ELR (cell line): Measurements from ENCODE around the gene ASRGL1.
"Not testable (repeated sequence)": the region's sequence is repeated elsewhere in the genome, so short reads cannot be mapped to it uniquely, and the experiment has no call there.

Source experiments
- DNase-seq: peaks from one replicate; pipeline ENCODE4 v3.0.0-alpha.2; 2015; ENCODE audit warnings: low read depth

ASRGL1 gene

DNA sequence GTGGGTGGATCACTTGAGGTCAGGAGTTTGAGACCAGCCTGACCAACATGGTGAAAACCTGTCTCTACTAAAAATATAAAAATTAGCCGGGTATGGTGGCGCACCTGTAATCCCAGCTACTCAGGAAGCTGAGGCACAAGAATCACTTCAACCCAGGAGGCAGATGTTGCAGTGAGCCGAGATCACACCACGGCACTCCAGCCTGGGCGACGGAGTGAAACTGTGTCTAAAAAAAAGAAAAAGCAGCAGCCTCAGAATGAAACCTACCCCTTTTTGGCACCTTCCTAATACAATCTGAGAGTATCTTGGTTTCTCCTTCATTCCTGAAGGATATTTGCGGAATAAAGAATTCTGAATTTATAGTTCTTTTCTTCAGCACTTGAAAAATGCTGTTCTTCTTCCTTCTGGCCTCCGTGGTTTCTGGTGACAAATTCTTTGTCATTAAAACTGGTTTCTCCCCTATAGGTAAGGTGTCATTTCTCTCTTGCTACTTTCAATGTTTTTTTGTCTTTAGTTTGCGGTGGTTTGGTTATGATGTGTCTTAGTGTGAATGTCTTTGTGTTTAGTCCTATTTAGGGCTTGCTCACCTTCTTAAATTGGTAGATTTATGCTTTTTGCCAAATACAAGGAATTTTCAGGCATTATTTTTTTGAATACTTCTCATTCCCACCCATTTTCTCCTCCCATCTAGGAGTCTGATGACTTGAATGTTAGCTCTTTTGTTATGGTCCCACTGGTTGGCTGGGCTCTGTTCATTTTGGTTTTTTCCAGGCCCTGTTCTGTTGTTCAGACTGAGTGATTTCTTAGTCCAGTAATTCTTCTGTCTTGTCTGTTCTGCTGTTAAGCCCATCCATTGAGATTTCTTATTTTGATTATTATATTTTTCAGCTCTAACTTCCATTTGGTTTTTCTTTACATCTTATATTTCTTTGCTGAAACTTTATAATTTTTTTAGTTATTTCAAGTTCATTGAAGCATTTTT is 15.4 kb downstream of the ASRGL1 start:
- no peak for DNase-seq

DNA sequence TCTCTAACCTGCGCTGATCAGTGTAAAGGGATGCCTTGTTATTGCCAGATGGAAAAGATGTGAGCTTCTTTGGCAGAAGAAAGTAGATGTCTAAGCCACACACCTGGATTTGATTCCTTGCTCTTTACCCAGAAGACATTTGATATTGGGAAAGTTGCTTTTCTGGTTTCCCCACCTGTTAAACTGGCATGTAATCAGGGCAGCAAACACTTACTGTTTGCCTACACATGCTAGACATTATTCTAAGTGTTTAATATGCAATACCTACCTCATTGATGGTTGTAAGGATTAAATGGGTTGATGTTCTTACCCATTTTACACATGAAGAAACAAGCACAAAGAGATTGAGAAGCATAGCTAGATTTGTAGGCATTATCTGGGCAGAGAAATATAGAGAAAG is 16.6 kb downstream of the ASRGL1 start:
- no peak for DNase-seq

DNA sequence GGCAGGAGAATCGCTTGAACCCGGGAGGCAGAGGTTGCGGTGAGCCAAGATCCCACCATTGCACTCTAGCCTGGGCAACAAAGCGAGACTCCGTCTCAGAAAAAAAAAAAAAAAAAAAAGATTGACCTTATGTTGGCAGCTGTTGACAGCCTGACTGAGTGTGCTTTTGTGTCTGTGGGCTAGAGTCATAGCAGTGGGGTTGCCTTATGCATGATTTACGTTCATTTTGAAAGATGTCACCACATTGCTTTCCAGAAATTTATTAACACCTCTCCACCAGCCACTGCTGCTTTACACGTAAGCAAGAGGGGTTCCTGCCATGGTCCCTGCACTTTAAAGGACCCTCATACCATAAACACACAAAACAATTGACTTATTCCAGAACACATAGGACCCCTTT is 21.0 kb downstream of the ASRGL1 start:
- DNase-seq = no peak

DNA sequence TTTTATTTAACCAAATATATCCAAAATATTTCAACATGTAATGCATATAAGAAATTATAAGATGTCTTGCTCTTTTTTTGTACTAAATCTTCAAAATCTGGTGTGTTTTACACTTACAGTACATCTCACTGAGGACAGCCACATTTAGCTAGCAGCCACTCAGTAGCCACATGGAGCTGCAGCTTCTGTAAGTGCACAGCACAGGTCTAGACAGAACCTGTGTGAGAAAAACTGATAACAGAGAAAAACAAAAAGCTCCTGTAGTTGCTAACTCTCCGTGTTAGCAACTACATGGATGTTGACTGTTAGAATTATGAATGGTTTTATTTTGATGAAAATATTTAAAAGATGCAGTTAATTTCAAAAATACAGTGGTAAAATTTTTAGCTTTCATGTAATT is 22.2 kb downstream of the ASRGL1 start:
- DNase-seq = no peak

DNA sequence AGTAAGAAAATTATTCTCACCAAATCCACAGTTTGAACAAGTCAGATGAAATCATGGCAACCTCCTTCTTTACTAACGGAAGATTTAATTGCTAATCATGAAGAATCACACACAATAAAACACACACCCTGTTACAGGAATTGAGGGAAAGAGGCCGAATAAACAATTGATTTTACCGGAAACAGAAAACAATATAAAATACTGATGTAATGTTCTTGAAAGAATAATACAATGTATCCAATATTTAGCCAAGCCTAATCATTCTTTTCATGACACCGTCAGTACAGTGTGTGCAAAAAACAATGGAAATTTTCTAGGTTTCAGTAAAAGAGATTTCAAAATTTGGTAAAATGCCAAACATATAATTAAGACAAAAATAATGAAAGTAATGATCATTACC is 23.4 kb downstream of the ASRGL1 start:
- no peak for DNase-seq

DNA sequence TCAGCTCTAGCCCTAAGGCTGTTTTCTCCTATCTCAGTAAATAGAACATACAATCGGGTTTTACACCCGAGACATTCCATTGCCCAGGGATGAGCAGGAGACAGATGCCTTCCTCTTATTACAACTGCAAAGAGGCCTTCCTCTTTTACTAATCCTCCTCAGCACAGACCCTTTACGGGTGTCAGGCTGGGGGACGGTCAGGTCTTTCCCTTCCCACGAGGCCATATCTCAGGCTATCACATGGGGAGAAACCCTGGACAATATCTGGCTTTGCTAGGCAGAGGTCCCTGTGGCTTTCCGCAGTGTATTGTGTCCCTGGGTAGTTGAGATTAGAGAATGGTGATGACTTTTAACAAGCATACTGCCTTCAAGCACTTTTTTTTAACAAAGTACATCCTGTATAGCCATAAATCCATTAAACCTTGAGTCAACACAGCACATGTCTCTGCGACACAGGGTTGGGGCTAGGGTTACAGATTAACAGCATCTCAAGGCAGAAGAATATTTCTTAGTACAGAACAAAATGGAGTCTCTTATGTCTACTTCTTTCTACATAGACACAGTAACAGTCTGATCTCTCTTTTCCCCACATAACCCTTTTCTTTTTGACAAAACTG is 31.7 kb downstream of the ASRGL1 start:
- not testable (repeated sequence) for DNase-seq

DNA sequence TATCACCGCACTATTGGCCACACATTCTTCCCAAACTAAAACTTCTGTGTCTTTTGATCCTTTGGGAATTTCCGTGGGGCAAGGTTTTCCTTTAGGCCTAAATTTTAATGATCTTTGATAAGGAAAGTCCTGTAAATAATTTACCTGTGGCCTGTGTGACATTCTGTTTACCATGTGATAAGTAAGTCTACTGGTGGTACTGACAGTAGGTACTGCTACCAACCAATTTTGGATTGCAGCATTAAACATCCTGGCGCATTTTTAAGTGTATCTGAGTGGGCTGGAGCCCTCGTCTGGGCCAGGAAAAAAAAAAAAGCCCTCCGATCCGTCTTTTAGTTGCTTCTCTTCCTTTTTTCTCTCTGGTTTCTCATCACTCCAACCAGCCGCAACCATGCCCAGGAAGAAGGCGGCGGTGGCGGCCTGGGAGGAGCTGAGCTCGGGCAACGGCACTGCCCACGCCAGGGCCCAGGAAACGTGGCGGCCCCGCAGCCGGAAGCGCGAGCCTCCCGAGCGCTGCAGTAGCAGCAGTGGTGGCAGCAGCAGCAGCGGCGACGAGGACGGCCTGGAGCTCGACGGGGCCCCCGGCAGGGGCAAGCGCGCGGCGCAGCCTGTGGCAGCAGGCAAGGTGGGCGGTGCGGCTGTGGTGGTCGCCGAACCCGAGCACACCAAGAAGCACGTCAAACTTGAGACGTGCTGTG is 33.6 kb downstream of the ASRGL1 start:
- DNase-seq = no peak

DNA sequence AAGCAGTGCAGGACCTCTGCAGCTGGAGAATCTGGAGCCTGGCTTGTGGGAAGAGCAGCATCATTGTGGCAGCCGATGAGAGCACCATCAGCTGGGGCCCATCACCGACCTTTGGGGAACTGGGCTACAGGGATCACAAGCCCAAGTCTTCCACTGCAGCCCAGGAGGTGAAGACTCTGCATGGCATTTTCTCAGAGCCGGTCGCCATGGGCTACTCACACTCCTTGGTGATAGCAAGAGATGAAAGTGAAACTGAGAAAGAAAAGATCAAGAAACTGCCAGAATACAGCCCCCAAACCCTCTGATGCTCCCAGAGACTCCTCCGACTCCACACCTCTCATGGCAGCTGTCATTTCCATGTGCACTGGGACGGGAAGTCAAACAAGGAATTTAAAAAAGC is 35.6 kb downstream of the ASRGL1 start:
- DNase-seq = no peak

DNA sequence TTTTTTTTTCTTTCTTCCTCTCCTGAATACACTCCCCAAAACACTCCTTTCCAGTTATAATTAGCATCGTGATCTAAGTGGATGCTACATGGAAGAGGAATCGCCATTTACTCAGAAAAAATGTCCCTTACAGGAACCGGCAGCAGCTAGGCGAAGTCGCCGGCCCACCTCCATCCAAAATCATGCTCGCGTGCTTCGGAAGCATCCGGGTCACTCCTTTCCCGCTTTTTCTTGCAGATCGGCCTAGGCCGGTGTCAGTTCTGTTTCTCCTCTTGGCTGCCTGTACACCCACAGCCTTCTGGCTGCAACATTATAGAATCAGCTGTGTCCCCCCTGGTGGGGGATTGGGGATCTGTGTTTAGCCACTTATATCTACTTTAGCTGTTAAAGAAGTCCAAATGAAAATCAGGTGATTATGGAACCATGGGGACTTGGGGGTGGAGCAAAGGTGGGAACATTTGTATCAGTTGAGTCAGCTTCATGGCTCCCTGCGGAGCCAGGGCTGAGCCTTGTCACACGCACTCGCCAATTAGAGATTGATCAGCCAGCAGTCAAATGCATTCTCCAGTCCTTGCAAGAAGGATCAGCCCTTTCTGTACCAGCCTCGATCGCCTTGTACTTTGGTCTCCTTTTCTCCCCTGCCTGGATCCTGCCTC is 36.3 kb downstream of the ASRGL1 start:
- no peak for DNase-seq

DNA sequence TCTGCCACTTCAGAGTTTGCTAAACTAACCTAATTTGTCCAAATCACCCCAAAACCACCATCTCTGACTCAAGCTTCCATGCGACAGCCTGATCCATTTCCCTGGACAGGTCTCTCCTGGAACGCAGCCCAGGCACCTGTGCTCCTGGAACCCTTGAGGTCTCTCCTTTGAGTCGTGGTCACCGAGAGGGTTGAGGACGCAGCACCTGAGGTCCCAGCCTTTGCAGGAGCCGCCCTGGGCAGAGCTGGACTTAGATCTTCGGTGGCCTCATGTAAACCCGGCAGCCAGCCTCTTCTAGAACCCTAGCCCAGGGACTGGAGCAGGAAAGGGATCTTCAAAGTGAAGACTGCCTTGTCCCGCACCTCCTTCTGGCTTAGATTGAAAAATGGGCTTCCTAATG is 37.6 kb downstream of the ASRGL1 start:
- no peak for DNase-seq

DNA sequence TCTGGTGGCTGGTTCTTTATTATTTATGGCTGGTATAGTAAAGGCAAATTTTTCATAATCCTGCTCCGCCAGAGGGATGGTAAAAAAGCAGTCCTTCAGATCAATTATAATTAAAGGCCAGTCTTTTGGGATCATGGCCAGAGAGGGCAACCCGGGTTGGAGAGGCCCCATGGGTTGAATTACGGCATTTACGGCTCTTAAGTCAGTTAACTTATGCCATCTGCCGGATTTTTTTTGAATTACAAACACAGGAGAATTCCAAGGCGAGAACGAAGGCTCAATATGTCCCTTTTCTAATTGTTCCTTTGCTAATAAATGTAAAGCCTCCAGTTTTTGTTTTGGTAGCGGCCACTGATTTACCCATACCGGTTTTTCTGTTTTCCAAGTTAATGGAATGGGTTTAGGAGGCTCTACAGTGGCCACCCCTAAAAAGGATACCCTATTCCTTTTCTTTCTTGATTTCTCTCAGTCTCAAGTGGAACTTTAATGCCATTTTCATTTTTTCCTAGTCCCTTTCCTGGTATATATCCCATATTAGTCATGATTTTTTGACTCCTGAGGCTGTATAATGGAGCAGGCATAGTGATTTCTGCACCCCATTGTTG is 41.3 kb downstream of the ASRGL1 start:
- DNase-seq = peak; percentile 73

DNA sequence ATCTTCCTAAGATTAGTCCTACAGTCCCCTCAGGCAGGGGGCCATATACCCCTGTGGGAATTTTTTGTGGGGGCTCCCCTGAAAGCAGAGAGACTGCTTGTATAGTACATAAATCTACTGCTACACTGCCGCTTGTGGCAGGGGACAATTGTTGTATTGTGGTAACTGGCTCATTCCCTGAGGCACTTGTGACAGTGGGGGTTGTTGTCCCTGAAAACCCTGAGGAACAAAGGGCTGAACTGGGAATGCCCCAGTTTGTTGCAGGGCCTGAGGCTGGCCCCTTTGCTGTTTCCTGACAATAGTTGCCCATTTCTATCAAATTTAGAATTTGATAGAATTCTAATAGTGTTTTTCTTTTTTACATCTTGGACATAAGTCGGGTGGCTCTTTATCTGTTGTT is 42.3 kb downstream of the ASRGL1 start:
- DNase-seq = not testable (repeated sequence)

DNA sequence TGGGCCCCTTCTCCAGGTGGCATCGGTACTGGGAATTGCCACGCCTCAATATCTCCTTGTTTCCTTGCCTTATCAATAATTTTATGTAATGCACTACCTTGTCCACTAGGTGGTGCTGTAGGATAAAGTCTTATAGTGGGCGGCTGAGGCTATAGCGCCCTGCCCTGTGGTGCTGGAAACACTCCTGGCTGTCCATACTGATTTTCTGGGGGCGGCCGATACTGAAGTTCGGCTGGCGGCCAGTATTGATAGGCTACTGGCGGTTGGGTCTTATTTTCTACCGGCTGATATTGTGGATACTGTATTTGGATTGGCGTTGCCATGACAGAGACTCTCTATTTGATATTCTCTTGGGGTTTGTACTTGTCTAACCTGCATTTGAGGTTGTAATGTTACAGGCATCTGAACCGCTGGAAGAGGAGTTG is 43.6 kb downstream of the ASRGL1 start:
- peak; percentile 81 for DNase-seq

DNA sequence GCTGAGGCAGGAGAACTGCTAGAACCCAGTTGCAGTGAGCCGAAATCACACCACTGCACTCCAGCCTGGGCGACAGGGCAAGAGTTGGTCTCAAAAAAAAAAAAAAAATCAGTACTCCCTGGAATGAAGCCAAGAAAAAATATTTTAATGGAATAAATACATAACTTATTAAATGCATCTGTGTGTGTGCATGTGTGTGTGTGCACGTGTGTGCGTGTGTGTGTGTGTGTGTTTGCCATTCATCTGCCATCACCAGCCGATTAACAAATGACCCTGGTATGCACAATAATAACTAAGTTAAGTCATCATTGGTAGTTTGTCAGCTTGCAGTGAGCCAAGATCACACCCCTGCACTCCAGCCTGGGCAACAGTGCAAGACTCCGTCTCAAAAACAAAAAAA is 46.6 kb downstream of the ASRGL1 start:
- DNase-seq = no peak

DNA sequence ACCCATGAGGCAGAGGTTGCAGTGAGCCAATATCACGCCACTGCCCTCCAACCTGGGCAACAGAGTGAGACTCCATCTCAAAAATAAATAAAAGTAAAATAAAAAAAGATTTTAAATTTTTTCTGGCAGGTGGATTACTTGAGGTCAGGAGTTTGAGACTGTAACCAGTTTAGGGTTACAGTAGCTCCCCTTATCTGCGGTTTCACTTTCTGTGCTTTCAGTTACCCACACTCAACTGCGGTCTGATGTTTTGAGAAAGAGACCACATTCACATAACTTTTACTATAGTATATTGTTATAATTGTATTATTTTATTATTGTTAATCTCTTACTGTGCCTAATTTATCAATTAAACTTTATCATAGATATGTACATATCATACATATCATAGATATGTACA is 48.8 kb downstream of the ASRGL1 start:
- not testable (repeated sequence) for DNase-seq

DNA sequence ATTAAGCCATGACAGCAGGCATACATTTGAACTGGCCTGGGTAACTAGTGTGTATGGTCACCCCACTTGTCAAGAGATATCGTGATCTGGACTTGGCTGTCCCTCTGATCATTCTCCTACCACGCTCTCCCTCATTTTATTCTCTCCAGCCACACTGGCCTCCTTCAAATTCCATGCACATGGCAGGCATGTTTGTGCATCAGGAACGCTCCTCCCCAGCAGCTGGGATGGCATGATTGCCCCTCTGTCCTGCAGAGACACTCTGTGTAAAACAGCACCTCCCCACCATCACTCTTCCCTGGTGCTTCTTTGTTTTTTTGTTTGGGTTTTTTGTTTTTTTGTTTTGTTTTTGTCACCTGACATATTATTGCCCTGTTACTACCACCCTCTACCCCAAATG is 50.1 kb downstream of the ASRGL1 start:
- DNase-seq = no peak

DNA sequence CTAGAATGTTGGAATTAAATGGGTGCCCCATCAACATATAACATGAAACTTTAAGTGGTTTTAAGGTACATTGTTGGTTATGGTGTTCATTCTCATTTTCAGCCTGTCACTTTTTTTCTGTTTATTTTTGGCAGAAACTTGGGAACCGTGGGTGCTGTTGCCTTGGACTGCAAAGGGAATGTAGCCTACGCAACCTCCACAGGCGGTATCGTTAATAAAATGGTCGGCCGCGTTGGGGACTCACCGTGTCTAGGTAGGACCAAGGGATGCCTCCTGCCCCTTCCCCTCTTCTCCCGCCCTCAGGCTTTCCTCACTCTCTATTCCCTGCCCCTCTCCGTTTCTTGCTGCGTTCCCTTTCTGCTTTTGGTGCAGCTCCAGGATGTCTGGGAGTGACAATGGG is 51.8 kb downstream of the ASRGL1 start:
- DNase-seq = no peak

DNA sequence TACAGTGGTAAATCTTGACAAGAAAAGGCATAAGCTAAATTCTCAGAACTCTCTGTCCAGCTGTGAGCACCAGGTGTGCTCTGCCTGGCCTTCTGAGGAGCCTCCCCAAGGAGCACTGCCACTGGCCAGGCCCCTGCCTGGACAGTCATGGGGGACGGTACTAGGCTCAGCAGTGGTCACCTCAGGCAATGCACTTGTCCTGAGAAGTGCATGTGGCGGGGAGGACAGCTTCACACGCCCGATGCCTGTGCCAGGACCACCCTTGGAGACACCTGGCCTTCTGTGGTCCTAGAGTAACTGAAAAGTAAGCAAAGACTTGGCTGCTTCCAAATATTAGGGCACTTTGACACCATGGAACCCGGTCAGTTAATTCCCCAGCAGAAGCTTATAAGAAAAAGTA is 53.0 kb downstream of the ASRGL1 start:
- no peak for DNase-seq

DNA sequence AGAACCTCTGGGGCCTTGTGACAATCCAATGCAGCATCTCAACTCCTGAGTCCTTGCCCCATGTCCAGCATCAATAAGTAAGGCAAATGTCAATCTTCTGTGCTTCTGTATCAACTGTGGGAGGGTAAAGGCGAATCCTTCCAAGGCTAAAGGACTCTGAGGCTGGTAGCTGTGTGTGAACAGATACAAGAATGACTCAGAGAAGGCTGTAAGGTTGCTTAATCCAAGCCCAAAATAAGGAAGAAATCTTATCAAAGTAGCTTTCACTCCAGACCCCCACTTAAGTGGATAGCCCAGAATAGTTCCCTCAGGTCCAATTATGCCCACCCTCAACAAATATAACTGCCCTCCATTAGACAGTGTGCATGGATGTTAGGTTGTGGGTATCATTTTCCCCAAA is 53.5 kb downstream of the ASRGL1 start:
- DNase-seq = no peak

DNA sequence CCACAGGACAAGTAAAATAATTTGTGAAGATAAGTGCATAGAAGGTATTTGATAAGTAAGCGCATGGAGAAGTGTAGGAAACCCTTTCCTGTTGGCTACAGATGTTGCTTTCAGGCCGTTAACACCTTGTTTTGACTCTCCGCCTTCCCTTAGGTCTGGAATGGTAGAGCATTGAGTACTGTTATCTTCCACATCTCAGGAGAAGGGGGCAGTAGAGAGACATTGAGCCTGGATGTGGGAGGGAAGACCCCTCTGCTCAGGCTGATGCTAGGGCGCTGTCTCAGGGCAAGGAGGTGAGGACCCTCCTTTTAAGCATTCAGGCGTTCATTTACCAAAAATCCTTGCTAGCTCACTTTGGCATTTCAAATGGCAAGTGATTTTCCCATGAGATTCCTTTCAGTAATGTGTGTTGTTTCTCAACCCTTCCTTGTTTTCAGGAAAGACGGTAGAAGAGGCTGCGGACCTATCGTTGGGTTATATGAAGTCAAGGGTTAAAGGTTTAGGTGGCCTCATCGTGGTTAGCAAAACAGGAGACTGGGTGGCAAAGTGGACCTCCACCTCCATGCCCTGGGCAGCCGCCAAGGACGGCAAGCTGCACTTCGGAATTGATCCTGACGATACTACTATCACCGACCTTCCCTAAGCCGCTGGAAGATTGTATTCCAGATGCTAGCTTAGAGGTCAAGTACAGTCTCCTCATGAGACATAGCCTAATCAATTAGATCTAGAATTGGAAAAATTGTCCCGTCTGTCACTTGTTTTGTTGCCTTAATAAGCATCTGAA is 54.6 kb downstream of the ASRGL1 start:
- DNase-seq = no peak

DNA sequence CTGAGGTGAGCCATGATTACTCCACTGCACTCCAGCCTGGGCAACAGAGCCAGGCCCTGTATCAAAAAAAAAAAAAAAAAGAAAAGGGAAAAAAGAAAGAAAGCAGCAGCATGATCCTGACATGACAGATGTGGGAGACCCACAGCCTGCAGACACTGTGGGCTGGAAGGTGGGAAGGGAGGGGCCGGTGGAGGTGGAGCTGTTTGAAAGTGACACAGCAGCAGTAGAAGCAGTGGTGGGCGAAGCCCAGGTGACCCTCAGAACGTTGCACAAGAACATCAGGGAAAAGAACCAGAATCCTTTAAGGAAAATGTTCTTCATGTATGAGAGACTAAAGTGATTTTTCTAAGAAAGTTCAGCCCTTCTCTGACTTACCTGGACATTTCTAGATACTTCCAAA is 55.3 kb downstream of the ASRGL1 start:
- DNase-seq = no peak
